Muscle of back (tissue), 13 donors: ENCODE measurements around the gene CCDC183. TPM values are rescaled to one million over a fixed set of nuclear protein-coding genes. Genes with fewer than 3 reads are reported as not detected.
"Not testable (repeated sequence)": the region's sequence is repeated elsewhere in the genome, so short reads cannot be mapped to it uniquely, and the experiment has no call there.

Experiments used
- DNase-seq, 3 donors: peaks; one replicate each; pipeline versions ENCODE4 v3.0.0 to v3.0.0-alpha.2; 2013
- long read RNA-seq, 9 donors: transcript quantifications; one replicate each; lab custom pipeline, GENCODE V29; 2026
- polyA plus RNA-seq, 10 donors: library from polyadenylated mRNA; unstranded; fragments of 120-200 nt; gene quantifications; one replicate each; pipeline ENCODE4 v1.2.1, GENCODE V29; 2013; ENCODE audit not compliant: insufficient read length in 10 of 10

The CCDC183 gene
- 1 to 10 TPM; 1.1 to 3.3 (median 1.9) TPM for polyA plus RNA-seq
- long read RNA-seq, donor 1, result 0 reads
- long read RNA-seq, donor 2, result 0 reads
- long read RNA-seq, donor 3, result 0 reads
- long read RNA-seq, donor 4, result 0 reads
- long read RNA-seq, donor 5, result 0 reads
- long read RNA-seq, donor 6, result 0 reads
- long read RNA-seq, donor 7, result 0 reads
- long read RNA-seq, donor 8, result 0 reads
- long read RNA-seq, donor 9, result 0 reads

DNA sequence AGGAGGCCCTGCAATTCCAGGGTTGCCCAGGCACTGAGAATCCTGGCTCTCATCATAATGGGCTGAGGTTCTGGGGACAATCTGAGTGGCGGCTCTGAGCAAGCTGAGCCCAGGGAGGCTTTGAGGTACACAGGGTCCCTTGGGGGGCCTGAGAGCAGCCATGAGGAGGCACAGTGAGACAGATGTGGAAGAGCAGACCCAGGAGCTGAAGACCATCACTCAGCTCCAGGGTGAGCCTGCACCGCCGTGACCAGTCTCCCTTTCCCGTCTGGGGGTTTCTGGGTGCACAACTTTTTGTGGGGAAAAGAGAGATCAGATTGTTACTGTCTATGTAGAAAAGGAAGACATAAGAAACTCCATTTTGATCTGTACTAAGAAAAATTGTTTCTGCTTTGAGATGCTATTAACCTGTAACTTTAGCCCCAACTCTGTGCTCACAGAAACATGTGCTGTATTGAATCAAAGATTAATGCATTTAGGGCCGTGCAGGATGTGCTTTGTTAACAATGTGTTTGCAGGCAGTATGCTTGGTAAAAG lies at the start of gene CCDC183:
CCDC183 (plus strand) TSS at position 101 of the 537 bp plus-strand sequence; CDS start at position 161, 60 bp downstream.
- no peak for DNase-seq

DNA sequence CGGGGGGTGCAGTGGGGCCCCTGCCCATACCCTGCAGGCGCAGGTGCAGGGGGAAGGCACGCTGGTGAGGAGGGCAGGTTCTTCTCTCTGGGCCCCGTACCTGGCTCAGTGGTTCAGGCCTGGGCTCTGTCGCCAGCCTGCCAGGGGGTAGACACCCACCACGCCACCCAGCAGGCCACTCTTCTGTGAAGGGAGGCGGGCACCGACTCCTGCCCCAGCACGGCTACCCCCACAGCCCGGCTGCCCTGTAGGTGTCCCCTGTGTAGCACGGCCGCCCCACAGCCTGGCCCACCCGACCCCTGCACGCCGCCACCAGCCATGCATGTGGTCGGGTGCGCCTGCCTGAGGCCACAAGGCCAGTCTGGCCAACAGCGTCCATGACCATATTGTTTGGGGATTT lies 49.5 kb upstream of the CCDC183 start:
- no peak for DNase-seq

DNA sequence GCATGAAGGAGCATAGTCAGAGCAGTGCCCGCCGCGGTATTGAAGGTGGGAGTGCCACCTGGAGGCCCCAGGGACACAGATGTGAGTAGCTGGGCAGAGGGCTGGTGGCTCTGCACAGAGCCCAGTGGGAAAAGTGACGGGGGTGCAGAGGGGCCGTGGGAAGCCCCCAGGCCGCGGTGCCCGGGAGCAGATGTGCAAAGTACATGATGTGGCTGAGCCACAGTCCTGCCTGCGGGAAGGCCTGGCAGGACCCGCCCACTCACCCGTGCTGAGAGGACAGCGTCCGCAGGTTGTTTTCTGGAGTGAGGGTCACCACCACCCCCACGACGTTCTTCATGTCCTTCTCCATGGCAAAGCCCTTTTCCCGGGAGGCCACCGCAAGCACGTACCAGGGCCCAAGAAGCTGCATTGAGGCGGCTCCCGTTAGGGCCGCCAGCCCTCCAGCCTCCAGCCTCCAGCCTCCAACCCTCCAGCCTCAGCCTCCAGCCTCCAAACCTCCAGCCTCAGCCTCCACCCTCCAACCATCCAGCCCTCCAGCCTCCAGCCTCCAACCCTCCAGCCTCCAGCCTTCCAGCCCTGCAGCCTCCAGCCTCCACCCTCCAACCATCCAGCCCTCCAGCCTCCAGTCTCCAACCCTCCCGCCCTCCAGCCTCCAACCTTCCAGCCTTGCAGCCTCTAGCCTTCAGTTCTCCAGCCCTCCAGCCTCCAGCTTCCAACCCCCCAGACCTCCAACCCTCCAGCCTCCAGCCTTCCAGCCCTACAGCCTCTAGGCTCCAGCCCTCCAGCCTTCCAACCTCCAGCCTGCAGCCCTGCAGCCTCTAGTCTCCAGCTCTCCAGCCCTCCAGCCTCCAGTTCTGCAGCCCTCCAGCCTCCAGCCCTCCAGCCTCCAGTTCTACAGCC lies 48.7 kb upstream of the CCDC183 start:
- DNase-seq, result no peak

DNA sequence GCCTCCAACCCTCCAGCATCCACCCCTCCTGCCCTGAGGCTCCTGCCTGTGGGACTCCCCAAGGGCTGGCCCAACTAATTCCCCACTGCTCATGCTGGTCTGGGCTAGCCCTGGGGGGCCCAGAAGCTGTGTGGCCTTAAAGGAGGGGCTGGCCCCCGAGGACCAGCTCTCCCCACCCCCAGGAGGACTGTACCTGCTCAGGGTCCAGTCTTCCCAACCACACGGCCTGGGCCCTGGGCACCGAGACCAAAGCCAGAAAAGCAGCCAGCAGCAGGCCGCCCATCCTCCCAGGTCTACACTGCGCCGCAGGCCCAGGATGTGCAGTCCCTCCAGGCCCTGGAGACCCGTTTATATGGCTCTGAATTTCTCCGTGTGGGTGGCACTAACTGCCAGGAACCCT lies 47.9 kb upstream of the CCDC183 start, which contains the start of gene LCN6:
LCN6 (minus strand) TSS at position 325 of the 400 bp plus-strand sequence; CDS start at position 283, 42 bp downstream.
- no peak for DNase-seq

DNA sequence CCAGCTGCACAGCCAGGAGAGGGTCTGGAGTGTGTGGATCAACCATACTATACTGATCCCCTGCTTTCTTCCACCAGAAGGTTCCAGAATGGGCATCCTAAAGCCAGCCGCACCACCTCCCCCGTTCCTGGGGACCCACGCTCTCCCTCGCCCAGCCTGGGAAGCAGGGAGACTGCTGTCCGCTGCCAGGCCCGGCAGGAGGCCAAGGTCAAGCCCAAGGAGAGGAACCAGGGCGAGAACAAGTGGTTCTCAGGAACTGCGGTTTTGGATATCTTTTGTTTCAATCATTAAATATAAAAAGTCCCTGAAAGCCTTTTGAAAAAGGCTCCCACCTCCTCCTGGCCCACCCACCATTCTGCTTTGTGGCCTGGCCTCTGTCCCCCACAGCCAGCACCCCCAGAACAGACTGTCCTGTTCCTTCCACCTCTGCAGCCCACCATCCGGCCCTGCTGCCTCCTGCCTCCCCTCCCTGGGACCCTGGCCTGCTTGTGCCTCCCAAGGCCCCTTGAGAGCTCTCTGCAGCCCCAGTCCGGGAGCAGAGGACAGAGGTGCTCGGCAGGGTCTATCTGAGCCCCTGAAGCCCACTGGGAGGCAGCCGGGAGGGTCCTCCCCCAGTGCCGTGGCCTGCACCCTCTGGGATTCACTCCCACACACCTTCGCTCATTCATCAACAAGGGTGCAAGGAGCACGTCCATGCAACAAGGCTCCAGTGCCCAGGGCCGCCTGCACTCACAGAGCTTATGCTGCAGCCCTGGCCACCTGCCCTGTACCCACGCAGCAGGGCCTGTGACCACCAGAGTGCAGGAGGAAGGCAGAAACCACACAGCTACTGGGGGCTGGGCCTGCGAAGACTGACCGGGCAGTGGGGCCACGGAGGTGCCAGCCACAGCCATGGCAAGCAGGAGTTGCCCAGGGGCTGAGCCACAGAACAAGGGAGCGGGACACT lies 47.2 kb upstream of the CCDC183 start:
- DNase-seq, result no peak

DNA sequence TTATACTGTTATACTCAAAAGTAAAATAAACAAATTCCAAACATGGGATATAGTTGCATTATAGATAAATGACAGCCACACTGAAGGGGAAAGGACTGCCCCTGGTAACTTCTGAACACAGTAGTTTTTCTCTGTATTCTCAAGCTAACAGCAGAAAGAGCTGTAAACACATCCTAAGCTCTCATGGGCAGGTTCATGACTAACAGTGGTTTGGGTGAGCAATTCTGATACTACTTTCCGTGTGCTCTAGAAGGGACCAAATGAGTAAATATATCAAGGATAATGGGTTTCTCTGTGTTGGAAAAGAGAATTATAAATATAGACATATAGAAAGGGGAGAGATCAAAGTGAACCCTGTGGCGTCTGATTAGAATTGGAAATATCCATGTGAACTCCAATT lies 45.6 kb upstream of the CCDC183 start:
- DNase-seq, result no peak

DNA sequence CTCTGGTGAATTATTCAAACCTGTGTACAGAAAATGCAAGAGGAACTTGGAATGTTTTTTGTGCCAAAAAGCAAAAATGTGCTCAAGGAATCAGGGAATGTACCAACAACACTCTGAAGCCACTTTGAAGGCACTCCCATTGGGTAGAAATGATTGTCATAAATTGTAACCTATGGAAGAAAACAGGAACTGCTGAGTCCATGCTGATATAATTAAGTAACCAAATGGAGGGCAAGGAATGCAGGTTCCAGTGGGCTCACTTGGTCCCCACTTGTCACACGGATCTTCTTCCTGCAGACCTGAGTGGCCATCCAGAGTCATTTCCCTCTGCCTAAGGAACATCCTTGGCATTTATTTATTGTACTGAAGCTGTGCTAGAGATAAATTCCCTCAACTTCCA lies 44.9 kb upstream of the CCDC183 start:
- no peak for DNase-seq

DNA sequence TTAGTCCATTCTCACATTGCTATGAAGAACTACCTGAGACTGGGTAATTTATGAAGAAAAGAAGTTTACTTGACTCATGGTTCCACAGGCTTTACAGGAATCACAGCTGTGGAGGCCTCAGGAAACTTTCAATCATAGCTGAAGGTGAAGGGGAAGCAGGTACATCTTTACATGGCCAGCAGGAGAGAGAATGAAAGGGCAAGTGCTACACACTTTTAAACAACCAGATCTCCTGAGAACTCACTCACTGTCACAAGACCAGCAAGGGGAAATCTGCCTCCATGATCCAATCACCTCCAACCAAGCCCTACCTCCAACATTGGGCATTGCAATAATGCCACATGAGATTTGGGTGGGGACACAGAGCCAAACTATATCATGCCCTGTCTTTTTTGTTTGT lies 44.3 kb upstream of the CCDC183 start:
- DNase-seq, result no peak

DNA sequence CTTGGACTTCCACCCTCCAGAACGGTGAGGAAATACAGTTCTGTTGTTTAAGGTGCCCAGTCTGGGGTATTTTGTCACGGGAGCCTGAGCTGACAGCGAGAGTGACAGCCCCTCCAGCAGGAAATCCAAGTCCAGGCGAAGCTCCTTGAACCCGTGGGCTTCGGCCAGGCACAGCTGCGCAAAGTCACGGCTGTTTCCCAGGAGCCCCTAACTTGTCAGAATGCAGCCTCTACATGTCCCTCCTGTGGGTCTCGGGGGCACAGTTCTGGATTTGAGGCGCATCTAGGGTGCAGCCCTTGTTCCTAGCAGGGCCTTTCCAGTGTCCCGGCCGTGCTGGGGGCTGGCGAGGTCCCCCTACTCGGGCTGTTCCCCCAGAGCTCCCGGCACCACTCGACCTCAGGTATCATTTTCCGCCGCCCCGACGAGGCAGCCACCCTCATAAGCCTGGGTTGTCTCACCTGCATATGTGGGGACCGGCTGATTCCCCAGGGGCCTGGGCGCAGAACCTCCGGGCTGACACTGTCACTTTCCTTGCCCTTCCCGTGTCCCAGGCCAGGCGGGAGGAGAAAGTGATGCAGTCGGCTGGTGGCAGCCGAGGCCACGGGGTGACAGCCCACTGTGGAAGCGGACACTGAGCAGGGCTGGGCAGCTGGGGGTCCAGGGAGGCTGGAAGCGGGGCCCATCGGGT lies 42.6 kb upstream of the CCDC183 start:
- no peak for DNase-seq

DNA sequence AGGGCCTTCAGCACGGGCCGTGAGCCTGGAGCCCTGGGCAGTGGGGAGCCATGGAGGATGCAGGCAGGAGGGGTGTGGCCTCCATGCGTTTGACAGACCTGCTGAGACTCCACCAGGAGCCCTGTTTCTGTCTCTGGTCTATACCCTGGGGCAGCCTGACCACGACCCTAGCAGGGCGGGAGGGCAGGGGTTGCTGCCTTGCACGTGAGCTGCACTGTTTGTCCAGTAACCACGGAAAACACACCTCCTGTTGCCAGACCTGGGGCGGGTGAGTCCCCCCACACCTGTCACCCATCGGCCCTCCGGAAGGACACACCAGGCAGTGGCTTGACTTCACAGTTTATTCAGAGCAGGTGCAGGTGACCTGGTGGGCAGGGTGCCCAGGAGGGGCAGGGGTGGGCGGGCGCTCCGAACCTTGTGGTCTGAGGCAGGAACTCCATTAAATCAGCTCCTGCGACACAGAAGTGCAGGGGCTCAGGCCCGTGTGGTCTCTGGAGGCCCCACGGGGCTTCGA lies 42.0 kb upstream of the CCDC183 start:
- DNase-seq, result no peak

DNA sequence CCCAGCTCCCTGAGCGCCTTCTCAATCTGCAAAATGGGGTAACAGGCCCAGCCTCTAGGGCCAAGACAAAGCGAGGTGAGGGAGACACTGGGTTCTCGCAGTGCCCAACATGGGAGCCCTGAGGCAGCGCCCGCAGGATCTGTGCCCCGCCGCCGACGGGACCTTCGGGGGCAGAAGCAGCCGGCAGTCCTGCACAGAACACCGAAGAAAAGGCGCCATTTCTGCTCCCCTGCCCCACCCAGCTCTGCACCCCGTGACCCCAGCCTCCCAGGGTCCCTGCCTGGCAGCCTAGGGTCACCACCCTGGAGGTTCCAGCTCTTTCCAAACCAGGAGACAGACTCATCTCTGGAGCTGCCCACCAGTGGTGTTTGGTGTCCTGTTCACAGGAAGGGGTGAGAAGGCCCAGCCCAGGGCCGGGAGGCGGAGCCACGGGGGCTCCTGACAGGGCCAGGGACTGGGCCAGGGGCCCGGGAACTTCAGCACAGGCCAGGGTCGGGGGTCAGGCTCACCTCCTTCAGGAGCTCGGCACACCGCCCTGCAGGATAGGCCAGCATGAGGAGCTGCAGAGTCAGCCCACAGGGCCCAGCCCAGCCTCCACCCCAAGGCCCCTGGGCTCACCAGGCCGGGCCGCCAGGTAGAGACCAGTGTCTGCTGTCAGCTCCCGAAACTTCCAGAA lies 41.4 kb upstream of the CCDC183 start:
- DNase-seq, result no peak

DNA sequence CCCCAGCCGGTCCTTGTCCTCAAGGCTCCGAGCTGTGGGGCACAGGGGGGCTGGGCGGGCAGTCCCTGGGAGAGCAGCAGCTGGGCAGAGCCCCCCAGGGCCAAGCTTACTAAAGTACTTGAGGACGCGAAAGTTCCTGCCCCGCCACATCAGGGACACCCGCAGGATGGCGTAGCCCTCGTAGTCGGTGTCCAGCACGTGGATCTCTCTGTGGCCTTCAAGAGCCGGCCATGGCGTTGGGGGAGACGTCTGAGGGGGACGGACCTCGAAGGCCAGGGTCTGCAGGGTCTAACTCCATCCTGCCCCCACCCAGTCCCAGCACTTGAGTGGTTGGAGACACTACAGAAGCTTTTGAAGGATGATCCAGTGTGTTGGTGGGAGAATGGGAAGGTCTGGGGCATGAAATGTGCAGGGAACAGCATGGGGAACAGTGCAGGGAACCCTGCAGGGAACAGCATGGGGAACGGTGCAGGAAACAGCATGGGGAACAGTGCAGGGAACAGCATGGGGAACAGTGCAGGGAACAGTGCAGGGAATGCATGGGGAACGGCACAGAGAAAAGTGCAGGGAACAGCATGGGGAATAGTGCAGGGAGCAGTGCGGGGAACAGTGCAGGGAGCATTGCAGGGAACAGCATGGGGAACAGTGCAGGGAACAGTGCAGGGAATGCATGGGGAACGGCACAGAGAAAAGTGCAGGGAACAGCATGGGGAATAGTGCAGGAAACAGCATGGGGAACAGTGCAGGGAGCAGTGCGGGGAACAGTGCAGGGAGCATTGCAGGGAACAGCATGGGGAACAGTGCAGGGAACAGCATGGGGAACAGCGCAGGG lies 40.6 kb upstream of the CCDC183 start:
- not testable (repeated sequence) for DNase-seq

DNA sequence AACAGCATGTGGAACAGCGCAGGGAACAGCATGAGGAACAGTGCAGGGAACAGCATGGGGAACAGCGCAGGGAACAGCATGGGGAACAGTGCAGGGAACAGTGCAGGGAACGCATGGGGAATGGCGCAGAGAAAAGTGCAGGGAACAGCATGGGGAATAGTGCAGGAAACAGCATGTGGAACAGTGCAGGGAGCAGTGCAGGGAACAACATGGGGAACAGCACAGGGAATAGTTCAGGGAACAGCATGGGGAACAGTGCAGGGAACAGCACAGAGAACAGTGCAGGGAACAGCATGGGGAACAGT lies 40.1 kb upstream of the CCDC183 start:
- no peak for DNase-seq

DNA sequence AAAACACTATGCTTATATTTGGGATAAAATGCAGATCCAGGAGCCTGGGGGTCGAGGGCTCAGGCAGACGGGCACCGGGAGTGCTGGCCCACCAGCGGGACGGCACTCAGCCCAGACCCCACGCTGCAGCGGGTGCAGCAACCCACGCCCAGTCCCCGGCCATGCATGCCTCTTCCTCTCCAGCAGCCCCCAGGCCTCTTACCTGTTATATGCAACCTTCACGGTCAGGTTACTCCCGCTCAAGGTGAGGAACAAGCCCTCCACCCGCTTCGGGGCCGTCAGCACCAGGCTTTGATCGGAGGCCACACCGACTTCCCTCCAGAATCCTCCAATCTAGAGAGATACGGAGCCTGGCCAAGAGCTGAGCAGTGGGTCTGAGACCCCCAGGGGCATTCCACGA lies 39.3 kb upstream of the CCDC183 start:
- DNase-seq, result no peak

DNA sequence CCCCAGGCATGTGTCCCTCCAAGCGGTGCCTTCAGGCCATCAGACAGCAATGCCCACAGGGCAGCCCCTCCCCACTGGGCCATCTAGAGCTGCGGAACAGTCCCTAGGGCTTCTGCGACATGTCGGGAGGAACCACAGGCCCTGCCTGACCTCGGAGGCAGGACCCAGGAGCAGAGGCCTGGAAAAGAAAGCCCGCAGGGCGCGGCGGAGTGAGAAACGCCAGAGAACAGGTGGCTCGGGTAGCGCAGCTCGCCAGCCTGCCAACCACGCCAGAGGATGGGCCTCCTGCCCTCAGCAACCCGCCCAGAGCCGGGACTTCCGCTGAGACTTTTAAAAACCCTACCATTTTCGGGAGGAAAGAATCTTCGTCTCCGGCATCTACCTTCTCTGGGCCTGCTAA lies 38.8 kb upstream of the CCDC183 start:
- no peak for DNase-seq

DNA sequence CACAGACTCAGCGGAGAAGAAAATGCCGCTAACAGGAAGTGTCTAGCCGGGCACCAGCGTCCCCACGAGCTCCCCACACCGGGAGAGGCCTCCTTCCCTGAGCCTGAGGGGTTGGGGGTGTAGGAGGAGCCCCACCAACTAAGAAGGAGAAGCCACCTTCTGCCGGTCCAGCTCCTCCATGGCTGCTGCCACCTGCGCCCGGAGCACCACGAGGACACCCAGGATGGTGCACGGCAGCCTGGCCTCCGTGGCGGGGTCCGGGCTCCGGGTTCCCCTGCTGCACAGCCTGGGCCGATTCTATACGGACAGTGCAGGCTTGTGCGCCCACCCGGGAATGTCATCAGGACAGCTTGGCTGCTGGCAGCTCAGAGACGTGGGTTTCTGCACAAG lies 38.4 kb upstream of the CCDC183 start:
- DNase-seq, result no peak

DNA sequence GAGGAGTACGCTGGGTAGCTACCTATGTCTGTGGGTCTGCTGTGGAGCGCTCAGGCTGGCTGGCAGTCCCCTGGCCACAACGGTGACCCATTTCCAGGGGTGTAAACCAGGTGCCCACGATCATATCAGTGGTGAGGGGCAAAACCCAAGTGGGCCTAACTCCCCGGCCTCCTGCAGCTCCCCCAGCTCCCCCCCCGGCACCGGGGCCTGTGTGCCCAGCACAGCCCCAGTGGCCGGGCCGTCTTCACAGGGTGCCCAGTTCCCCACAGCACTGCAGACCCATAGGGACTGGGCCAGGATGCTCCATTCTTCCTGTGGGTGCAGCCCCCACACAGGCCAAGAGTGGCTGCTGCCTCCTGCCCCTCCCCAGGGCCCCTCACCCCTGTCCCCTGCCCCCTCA lies 37.1 kb upstream of the CCDC183 start:
- no peak for DNase-seq

DNA sequence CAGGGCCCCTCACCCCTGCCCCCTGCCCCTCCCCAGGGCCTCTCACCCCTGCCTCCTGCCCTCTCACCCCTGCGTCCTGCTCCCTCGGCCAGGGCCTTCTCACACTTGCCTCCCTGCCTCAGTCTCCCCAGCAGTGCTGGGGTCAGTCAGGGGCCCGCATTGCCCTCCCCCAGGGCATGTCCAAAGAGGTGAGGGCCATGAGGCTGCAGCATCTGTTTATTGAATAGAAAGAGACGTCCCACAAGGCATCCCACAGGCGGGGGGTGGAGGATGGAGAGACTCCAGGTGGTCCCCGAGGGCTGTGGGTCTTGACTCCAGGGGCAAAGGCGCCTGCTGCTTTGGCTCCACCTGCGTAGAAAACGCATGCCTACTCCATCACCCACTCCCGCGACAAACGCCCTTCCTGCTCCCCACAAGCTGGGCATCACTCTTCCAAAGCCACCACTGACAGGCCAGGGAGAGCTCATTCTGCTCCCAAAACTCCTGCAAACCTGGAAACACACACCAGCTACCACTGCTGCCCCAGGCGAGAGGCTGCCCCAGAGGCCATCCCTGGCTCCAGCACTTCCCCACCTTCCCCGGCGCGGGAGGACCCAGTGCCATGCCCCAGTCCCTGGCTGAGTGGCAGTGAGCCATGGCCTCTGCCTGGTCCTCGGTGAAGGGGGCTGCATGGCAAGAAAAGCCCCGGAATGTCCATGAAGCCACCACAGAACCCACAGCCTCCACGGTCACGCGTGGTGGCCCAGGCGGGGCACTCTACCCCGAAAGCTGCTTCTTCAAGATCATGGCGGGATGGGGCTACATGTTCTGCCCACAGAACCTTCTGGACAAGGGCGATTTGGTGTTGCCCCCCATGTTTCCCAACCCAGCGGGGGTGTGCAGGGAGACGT lies 36.5 kb upstream of the CCDC183 start:
- no peak for DNase-seq

DNA sequence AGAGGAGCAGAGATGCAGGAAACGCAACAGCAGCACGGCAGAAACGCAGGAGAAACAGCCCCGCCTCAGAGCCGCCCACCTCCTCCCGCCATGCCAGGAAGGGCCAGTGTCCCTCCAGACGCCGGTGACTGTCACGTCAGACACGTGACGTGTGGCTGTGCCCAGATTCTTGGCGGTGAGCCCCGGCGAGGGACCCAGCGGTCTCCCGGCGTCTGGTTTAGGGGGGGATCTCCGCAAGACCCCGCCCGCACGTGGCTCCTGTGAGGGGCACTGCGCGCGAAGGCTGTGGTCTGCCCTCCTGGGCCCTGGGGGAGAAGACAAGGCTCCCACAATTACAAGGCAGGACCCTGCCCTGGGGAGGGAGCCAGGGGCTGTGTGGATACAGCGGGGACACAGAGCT lies 35.7 kb upstream of the CCDC183 start:
- no peak for DNase-seq
